ENCODE results near the gene RPP25L. TPM values are rescaled to one million over a fixed set of nuclear protein-coding genes. Genes with fewer than 3 reads are reported as not detected.

The RPP25L gene
- total RNA-seq, 1 donor from 2014 or later, result 7.2 TPM

DNA sequence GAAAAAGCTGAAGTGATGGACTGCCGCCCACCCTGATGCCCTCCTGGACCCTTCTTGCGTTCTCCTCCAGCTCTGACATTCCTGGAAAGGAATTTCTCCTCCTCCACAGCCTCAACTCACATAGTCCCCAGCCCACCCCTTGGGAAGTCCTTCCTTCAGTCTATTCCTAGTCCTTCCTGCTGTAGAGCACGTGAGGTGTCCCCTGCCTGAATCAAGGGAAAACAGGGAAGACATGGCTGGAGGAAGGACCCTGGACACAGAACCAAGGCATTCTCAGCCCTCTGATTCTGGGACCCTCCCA is 13.2 kb upstream of the RPP25L start:
- no peak overlapping the region for H3K4me3 ChIP-seq
- intact Hi-C loops (cut with DNase I), result no loop called here
- no peak overlapping the region for H3K27ac ChIP-seq
- H3K9me3 ChIP-seq, result no peaks in the 10 kb centered on the region
- peaks cover 12% of the 10 kb centered on the region for H3K27me3 ChIP-seq
- no peak for DNase-seq (ENCODE audit: low spot score in 2 of 2)
- peaks cover 9 to 13% of the 10 kb centered on the region in 2 donors for H3K4me1 ChIP-seq
- H3K36me3 ChIP-seq, result no peaks in the 10 kb centered on the region
- TF ChIP-seq, protein P1, sequence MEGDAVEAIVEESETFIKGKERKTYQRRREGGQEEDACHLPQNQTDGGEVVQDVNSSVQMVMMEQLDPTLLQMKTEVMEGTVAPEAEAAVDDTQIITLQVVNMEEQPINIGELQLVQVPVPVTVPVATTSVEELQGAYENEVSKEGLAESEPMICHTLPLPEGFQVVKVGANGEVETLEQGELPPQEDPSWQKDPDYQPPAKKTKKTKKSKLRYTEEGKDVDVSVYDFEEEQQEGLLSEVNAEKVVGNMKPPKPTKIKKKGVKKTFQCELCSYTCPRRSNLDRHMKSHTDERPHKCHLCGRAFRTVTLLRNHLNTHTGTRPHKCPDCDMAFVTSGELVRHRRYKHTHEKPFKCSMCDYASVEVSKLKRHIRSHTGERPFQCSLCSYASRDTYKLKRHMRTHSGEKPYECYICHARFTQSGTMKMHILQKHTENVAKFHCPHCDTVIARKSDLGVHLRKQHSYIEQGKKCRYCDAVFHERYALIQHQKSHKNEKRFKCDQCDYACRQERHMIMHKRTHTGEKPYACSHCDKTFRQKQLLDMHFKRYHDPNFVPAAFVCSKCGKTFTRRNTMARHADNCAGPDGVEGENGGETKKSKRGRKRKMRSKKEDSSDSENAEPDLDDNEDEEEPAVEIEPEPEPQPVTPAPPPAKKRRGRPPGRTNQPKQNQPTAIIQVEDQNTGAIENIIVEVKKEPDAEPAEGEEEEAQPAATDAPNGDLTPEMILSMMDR (IDR thresholded peaks at IDR 0.05), result no peak

DNA sequence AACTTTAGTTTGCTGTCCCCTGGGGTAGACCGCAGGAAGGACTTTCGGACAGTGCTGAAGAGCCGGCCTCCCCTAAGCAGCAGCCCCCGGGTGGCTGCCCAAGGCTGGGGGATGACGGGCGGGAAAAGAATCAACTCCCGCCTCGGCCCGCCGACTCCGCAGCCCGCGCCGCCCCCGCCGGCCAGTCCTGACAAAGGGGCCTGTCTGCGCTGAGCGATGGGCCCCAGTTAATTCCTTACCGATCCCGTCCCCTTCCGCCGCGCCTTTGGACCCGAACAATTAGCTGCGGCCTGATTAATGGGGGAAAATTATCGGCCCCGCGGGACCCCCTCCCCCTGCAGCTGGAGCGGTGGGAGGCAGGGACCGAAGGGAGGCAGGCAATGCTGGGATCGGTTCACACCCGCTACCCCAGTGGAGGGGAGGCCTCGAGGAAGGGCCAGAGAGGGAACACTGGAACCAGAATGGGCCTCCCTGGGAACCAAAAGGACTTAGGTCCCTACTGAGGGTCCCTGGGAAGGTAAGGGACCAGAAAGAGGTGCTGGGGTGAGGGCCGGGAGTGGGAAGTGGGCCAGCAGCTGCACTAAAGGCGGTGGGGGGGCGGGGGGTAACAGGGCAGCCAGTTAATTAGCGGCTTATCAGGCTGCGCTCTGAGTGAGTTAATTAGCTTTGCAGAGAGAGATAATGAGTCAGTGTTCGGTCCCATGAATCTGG is 12.7 kb upstream of the RPP25L start:
- intact Hi-C loops (cut with DNase I), result no loop called here
- Histone ChIP-seq H3K4me3 (no peak overlapping the region), H3K9me3 (no peaks in the 10 kb centered on the region), H3K27ac (no peak overlapping the region), H3K27me3 (peaks cover 12% of the 10 kb centered on the region), H3K4me1 (peaks cover 9 to 16% of the 10 kb centered on the region in 2 donors), H3K36me3 (no peaks in the 10 kb centered on the region)
- TF ChIP-seq, protein P1 (IDR thresholded peaks at IDR 0.05), result no peak
- DNase-seq (ENCODE audit: low spot score in 2 of 2), result no peak

DNA sequence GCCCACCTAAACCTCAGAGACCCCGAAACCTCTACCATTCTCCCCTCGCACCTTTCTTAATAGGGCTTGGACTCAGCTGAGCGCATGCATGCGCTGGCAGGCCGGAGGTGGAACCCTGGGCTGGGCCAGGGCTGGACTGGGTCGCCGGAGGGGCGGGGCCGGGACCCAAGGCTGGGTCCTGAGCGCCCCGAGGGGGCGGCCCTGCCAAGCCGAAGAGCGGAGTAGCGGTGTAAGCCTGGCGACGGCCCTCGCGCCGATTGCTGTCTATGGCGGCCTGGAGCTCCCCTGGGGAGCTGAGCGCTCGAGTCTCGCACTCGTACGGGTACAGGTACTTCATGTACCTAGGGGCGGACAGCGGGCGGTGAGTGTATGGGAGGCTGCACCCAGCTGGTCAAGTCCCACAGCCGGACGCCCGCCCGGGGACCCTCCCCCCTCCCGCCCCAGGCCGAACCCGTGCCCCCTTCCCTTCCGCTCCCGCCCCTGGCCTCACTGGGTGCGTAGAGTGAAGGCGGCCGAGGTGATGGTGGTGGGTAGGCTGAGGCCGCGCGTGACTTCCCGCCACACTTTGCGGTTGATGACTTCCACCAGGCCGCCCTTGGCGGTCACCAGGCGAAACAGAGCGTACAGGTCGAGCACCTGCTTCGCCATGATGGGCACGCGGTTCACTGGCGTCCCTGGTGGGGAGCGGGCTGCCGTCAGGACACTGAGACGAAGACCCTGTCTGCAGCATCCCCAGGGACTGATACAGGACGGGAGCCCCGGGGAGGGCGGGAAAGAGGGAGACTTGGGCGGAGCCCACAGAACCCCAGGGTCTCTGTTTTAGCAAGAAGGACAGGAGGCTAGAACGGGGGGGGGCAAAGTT is 11.7 kb upstream of the RPP25L start:
- TF ChIP-seq, protein P1 (IDR thresholded peaks at IDR 0.05), result no peak
- Histone ChIP-seq H3K4me1 (peaks cover 3 to 18% of the 10 kb centered on the region in 2 donors), H3K9me3 (no peaks in the 10 kb centered on the region), H3K27ac (no peak overlapping the region), H3K27me3 (peaks cover 11% of the 10 kb centered on the region), H3K4me3 (no peak overlapping the region), H3K36me3 (no peaks in the 10 kb centered on the region)
- no peak for DNase-seq (ENCODE audit: low spot score in 2 of 2)
- intact Hi-C loops (cut with DNase I), result no loop called here

DNA sequence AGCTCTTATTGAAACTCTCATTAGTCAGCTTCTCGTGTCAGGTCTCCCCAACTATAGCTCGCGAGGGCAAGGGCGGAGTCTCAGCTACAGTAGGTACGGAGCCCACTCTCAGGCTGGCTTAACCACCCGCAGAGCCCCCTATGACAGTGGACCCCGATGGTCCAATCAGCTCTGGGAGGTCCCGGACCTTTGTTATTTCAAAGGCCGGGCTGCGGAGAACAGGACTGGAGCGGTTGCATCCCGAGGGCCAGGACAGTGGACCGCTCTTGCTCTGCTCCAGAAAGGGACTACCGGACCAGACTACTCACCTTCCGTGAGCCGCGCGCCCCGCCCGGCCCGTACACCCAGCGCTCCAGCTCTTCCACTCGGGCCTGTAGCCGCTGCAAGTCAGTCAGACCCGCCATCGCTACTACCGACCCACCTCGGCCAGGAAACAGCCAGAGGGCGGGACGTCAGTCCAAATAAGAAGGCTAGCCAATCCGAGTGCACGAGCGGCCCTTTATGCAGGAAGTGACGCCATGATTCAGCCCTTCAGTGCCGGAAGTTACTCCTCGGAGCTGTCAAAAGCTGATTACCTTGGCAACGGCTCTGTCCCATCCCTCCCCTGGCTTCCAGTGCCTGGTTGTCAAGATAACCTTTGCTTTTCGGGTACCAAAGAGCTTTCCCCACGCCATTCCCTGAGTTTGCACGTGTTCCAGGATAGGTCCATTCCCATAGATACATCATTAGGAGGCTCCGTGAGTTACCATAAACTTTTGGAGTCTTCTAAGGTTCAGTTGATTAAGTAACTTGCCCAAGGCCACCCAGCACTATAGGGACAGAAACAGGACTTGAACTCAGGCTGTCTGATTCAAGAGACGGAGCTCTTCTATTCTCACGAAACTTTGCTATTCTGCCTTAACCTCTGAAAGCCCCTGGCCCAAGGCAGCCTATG is 8.4 kb upstream of the RPP25L start, which contains the start of gene DCTN3:
DCTN3 (minus strand) TSS at position 435 of the 934 bp plus-strand sequence; CDS start at position 404, 31 bp downstream.
- peak; percentile 75 to 98 for DNase-seq (ENCODE audit: low spot score in 2 of 2)
- intact Hi-C loops (cut with DNase I), result loop anchor here (1.0 to 2.0 kb wide), 3 partner anchors 8 to 44 kb away; partner anchors contain the start of genes GALT and RPP25L
- H3K27me3 ChIP-seq, result no peaks in the 10 kb centered on the region
- TF ChIP-seq, protein P1 (IDR thresholded peaks at IDR 0.05), result peak in 1 of 3 experiments; percentile 3
- H3K4me3 ChIP-seq, result peak within 1 kb of the TSS; percentile 73 to 76
- H3K4me1 ChIP-seq, result peaks cover 0 to 13% of the 10 kb centered on the region in 2 donors
- H3K36me3 ChIP-seq, result peaks cover 11 to 31% of the 10 kb centered on the region in 2 donors
- H3K9me3 ChIP-seq, result no peaks in the 10 kb centered on the region
- H3K27ac ChIP-seq, result no peak within 1 kb of the TSS

DNA sequence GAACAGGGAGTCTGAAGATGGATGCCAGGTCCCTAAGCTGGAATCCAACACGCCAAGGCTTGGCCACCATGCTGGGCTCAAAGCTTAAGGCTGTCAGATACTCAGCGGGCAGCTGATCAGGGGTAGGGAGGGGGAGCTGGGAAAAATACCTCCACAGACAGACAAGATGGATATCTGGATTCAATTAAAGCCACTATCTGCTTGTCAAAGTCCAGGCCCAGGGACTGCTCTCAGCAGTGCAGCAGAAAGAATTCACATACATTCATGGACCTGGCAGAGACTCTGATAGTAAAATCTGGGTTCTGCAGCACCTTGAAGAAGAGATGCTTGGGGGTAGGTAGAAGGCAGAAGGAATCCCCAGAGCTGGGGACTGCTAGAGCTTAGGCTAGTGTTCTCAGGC is 3.2 kb upstream of the RPP25L start:
- peaks cover 20 to 51% of the 10 kb centered on the region in 2 donors for H3K36me3 ChIP-seq
- peaks cover 3 to 22% of the 10 kb centered on the region in 2 donors for H3K4me1 ChIP-seq
- no peak overlapping the region for H3K27ac ChIP-seq
- no peaks in the 10 kb centered on the region for H3K27me3 ChIP-seq
- no peak overlapping the region for H3K4me3 ChIP-seq
- DNase-seq (ENCODE audit: low spot score in 2 of 2), result no peak
- H3K9me3 ChIP-seq, result no peaks in the 10 kb centered on the region
- intact Hi-C loops (cut with DNase I), result no loop called here
- TF ChIP-seq, protein P1 (IDR thresholded peaks at IDR 0.05), result no peak
